Amniotic stem cell (primary cell): ENCODE results near the gene SSH2.
"Not testable (repeated sequence)": the region's sequence is repeated elsewhere in the genome, so short reads cannot be mapped to it uniquely, and the experiment has no call there.

Source experiments
- DNase-seq: peaks from one replicate; lab custom pipeline; 2025; lab: John Stamatoyannopoulos, UW

SSH2 gene

GRCh38 chr17:29874358-29874757, 55.7 kb downstream of the SSH2 start:
- not testable (repeated sequence) for DNase-seq

- no peak for DNase-seq
Observed at GRCh38 chr17:29873476-29873875, 56.6 kb downstream of the SSH2 start.

GRCh38 chr17:29870836-29871465, 59.1 kb downstream of the SSH2 start:
- no peak for DNase-seq

GRCh38 chr17:29867643-29868181, 62.3 kb downstream of the SSH2 start:
- no peak for DNase-seq

GRCh38 chr17:29866746-29867404, 63.2 kb downstream of the SSH2 start:
- DNase-seq = no peak

GRCh38 chr17:29864615-29865014, 65.4 kb downstream of the SSH2 start:
- DNase-seq = no peak

GRCh38 chr17:29864123-29864522, 65.9 kb downstream of the SSH2 start:
- DNase-seq = not testable (repeated sequence)

GRCh38 chr17:29862951-29863350, 67.1 kb downstream of the SSH2 start:
- DNase-seq = no peak

- DNase-seq = no peak
Observed at GRCh38 chr17:29862127-29862526, 67.9 kb downstream of the SSH2 start.

GRCh38 chr17:29859445-29859844, 70.6 kb downstream of the SSH2 start:
- not testable (repeated sequence) for DNase-seq

GRCh38 chr17:29857823-29858222, 72.2 kb downstream of the SSH2 start:
- no peak for DNase-seq

GRCh38 chr17:29857105-29857504, 72.9 kb downstream of the SSH2 start:
- not testable (repeated sequence) for DNase-seq

- DNase-seq = no peak
Observed at GRCh38 chr17:29855686-29856085, 74.3 kb downstream of the SSH2 start.

- DNase-seq = no peak
Observed at GRCh38 chr17:29848737-29849136, 81.3 kb downstream of the SSH2 start.

- no peak for DNase-seq
Observed at GRCh38 chr17:29847527-29848400, 82.3 kb downstream of the SSH2 start.

GRCh38 chr17:29847118-29847517, 82.9 kb downstream of the SSH2 start:
- DNase-seq = no peak

- no peak for DNase-seq
Observed at GRCh38 chr17:29846298-29846697, 83.7 kb downstream of the SSH2 start.

GRCh38 chr17:29844339-29845048, 85.5 kb downstream of the SSH2 start:
- no peak for DNase-seq

GRCh38 chr17:29840884-29841283, 89.1 kb downstream of the SSH2 start:
- no peak for DNase-seq

- DNase-seq = no peak
Observed at GRCh38 chr17:29839656-29840055, 90.4 kb downstream of the SSH2 start.

- no peak for DNase-seq
Observed at GRCh38 chr17:29838961-29839360, 91.1 kb downstream of the SSH2 start.

GRCh38 chr17:29837531-29837930, 92.5 kb downstream of the SSH2 start:
- DNase-seq = no peak
